Ishikawa (cell line): Measurements from ENCODE around the gene POLR1A.

Experiments
- CEBPB ChIP-seq: IDR thresholded peaks from 2 replicates; pipeline ENCODE4 v1.6.1; 2012
- CREB1 ChIP-seq: IDR thresholded peaks from 2 replicates; pipeline ENCODE4 v1.6.1; 2012; ENCODE audit warnings: low read depth
- EGR1 ChIP-seq: IDR thresholded peaks from 2 replicates; pipeline ENCODE4 v1.6.1; 2012
- EP300 ChIP-seq: IDR thresholded peaks from 2 replicates; pipeline ENCODE4 v1.6.1; 2012; ENCODE audit warnings: borderline replicate concordance
- FOXM1 ChIP-seq: IDR thresholded peaks from 2 replicates; pipeline ENCODE4 v1.6.1; 2012; ENCODE audit warnings: low read depth, borderline replicate concordance
- NFIC ChIP-seq: IDR thresholded peaks from 2 replicates; pipeline ENCODE4 v1.6.1; 2012
- RAD21 ChIP-seq: IDR thresholded peaks from 2 replicates; pipeline ENCODE4 v1.6.1; 2012; ENCODE audit warnings: low read depth
- TAF1 ChIP-seq: IDR thresholded peaks from 2 replicates; pipeline ENCODE4 v1.6.1; 2012; ENCODE audit warnings: low read depth, mild to moderate bottlenecking
- TCF12 ChIP-seq: IDR thresholded peaks from 2 replicates; pipeline ENCODE4 v1.6.1; 2012; ENCODE audit warnings: low read depth
- TEAD4 ChIP-seq: IDR thresholded peaks from 2 replicates; pipeline ENCODE4 v1.6.1; 2012
- YY1 ChIP-seq: IDR thresholded peaks from 2 replicates; pipeline ENCODE4 v1.6.1; 2012; ENCODE audit warnings: low read depth
- ZBTB7A ChIP-seq: IDR thresholded peaks from 2 replicates; pipeline ENCODE4 v1.6.1; 2012; ENCODE audit warnings: low read depth
- TF ChIP-seq, protein P1 (sequence below): IDR thresholded peaks from 2 replicates; pipeline ENCODE4 v1.6.1; 2012
- TF ChIP-seq, protein P2 (sequence below): IDR thresholded peaks from 2 replicates; pipeline ENCODE4 v1.6.1; 2012
- TF ChIP-seq, protein P3 (sequence below): IDR thresholded peaks from 2 replicates; pipeline ENCODE4 v1.6.1; 2012; ENCODE audit warnings: low read depth, mild to moderate bottlenecking

Gene POLR1A

DNA sequence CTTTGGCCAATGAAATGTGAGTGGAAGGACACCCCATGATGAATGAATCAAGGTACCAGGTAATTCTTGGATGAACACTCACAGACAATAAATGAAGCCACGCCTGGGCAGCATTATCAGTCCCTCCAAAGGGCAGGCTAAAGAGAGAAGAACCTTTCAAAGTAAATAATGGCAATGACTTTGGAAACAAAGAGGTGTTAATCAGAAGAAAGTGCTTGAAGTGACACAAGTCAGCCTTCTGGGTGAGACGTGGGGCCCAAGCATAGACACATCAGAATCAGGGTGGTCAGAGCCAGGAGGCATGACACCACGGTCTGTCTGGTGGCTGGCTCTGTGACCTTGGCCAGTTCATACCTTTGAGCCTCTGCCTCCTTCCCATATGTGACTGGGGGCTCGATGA lies 103.3 kb downstream of the POLR1A start:
- no peak for TF ChIP-seq TCF12

DNA sequence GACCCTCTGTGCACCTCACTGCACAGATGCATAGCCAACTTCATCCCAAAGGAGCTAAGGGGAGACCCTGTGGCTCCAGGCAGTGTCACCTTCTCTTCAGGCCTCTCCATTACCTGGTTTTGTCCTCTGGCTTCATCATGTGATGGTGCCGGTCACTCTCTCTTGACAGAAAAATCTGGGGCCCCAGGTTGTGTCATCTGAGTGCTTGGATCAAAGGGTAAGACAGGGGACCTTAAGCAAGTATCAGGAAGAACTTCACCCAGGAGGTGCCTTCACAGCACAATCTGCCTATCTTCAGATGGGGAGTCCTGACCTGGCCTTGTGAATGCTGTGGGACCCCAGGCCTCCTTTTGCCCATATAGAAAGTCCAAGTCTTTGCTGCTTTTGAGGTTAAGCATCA lies 104.4 kb downstream of the POLR1A start:
- TF ChIP-seq EP300 (no peak), RAD21 (no peak), YY1 (no peak), TEAD4 (no peak), TAF1 (no peak), FOXM1 (no peak), EGR1 (no peak), ZBTB7A (no peak), CREB1 (no peak), NFIC (no peak)
- TF ChIP-seq, protein P1, sequence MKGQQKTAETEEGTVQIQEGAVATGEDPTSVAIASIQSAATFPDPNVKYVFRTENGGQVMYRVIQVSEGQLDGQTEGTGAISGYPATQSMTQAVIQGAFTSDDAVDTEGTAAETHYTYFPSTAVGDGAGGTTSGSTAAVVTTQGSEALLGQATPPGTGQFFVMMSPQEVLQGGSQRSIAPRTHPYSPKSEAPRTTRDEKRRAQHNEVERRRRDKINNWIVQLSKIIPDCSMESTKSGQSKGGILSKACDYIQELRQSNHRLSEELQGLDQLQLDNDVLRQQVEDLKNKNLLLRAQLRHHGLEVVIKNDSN = no peak
- TF ChIP-seq, protein P2, sequence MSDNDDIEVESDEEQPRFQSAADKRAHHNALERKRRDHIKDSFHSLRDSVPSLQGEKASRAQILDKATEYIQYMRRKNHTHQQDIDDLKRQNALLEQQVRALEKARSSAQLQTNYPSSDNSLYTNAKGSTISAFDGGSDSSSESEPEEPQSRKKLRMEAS = no peak

DNA sequence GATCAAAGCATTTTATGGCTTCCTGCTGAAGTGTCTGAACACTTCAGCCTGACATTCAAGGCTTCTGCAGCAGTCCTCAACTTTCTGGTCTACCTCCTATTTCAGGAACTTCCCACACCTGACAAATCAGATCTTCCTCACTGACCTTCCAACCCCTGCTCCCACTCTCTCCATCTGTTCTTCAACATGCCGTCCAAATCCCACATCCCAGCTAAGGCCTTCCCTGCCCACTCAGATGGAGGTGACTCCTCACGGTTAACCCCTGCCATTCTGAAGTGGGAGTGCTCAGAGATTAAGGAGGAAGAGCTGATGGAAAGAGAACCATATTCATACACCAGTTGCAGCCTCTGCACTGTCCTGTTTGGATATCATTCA lies 104.8 kb downstream of the POLR1A start:
- TF ChIP-seq EP300 (no peak), EGR1 (no peak), TAF1 (no peak), ZBTB7A (no peak), NFIC (no peak), YY1 (no peak), FOXM1 (no peak)
- TF ChIP-seq, protein P1 = no peak
- TF ChIP-seq, protein P3, sequence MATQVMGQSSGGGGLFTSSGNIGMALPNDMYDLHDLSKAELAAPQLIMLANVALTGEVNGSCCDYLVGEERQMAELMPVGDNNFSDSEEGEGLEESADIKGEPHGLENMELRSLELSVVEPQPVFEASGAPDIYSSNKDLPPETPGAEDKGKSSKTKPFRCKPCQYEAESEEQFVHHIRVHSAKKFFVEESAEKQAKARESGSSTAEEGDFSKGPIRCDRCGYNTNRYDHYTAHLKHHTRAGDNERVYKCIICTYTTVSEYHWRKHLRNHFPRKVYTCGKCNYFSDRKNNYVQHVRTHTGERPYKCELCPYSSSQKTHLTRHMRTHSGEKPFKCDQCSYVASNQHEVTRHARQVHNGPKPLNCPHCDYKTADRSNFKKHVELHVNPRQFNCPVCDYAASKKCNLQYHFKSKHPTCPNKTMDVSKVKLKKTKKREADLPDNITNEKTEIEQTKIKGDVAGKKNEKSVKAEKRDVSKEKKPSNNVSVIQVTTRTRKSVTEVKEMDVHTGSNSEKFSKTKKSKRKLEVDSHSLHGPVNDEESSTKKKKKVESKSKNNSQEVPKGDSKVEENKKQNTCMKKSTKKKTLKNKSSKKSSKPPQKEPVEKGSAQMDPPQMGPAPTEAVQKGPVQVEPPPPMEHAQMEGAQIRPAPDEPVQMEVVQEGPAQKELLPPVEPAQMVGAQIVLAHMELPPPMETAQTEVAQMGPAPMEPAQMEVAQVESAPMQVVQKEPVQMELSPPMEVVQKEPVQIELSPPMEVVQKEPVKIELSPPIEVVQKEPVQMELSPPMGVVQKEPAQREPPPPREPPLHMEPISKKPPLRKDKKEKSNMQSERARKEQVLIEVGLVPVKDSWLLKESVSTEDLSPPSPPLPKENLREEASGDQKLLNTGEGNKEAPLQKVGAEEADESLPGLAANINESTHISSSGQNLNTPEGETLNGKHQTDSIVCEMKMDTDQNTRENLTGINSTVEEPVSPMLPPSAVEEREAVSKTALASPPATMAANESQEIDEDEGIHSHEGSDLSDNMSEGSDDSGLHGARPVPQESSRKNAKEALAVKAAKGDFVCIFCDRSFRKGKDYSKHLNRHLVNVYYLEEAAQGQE = no peak

DNA sequence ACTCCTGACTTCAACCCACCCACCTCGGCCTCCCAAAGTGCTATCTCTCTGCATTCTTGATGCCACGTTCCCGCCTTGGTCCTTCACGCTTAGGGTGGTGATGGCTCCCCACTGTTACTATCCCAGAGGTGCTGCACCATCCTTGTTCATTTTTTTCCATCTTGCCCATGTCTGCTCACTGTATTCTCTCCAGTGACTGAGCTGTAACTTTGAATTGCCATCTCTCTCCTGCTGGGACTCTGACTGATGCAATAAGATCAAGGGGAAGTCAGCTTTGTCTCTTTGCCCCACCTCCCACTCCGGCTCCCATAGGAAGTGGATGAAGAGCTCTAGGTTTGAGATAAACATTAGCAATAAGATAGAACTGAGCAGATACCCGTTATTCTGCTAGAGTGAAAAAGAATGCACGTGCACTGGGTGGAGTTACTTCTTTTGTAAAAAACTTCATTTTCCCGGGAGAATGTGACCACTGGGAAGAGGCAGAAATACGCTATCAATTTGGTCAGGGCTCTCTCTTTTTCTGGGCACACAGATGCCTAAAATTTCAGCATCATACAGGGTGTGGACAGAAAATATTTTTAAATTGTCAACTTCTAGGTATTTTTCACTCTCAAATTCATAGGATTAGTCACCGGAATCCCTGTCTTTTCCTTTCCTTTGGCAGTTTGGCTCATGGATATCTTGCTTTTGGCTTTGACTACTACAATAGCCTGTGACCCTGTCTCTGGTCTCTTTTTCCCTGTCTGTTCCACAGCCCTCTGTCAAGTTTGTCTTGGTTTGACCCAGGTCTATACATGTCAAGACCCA lies 105.4 kb downstream of the POLR1A start:
- TF ChIP-seq, protein P1 = no peak
- TF ChIP-seq RAD21 (no peak), TAF1 (no peak), EP300 (no peak), NFIC (no peak), EGR1 (no peak), YY1 (no peak), FOXM1 (no peak)
- TF ChIP-seq, protein P3 = no peak
- TF ChIP-seq, protein P2 = no peak

DNA sequence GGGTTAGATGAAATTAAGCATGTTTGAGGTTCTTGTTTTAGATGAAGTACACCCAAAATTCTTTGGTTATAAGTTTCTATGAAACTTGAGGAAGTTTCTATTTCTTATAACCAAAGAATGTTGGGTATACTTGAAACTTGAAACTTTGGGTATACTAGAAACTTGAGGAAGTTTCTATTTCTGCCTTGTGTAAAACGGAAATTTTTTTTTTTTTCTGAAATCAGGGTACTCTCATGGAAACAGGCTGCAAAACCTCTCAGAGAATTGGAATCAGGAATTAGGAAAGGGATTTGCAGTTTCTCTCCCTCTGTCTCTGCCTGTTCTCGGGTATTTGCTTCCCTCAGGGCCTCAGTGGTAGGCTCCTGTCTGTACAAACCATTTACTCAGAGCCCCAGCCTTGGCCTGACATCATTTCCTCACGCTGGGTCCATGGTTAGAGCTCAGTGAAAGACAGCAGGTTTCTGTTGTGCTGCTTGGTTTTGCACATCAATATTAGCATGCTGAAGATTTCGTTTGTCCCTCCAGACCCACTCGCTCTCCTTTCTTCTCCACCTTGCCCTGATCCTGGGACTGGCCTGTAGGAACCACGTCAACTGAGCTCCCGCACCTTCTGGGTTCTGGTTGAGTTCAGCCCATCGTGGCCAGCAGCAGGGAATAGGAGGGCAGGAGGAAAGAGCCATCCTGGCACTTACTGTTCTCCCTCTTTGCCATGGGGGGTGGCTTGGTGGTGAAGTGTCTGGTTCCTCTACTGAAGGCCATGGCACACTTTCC lies 106.4 kb downstream of the POLR1A start:
- no peak for TF ChIP-seq ZBTB7A

DNA sequence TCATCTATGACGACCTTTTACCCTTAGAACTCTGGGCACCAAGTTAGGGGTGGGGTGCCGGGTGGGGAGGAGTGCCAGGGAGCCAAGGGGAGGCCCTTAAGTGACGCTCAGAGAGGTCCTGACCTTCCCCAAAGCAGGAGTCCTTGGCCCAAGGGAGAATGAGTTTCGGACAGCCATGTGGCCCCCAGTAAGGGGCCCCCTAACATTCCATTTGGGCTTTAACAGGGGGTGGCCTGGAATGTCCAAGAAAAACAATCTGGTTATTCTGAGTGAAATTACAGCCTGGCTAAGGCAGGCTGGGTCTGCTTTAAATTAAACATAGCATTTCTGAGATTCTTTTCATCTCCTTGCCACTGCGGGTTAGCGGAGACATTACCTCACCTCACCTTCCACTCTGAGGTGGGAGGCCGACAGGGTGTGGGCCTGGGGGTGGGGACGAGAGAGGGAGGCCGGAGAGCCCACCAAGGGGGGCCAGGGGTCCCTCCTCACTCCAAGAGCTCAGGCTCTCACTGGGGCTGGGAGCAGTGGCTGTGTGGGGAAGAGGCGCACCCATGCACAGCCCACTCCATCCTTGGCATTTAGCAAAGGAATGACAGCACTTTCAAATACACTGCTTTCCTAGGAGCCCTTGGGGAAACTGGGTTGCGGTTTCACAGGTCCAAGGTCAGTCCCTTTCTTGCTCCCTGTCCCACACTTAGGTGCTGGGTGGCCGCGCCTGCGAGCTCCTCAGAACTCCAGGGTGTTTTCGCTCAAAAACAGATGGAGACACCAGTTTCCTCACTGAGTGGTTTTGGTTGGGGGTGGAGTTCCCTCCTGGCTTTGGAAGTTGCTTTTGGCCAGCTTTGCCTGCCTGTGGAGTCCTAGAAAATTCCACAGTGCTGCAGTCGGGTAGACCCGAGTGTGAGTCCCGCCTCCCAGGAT lies 107.4 kb downstream of the POLR1A start:
- TF ChIP-seq EP300 = no peak
- TF ChIP-seq TCF12 = no peak
- no peak for TF ChIP-seq FOXM1
- no peak for TF ChIP-seq EGR1
- TF ChIP-seq, protein P1 = no peak
- TF ChIP-seq, protein P3 = no peak
- TF ChIP-seq CEBPB = no peak
